HepG2 (cell line): ENCODE results near the gene COQ7. TPM values are rescaled to one million over a fixed set of nuclear protein-coding genes. Genes with fewer than 3 reads are reported as not detected.

Source experiments
- ARID3A ChIP-seq: IDR thresholded peaks from 2 replicates; pipeline ENCODE4 v1.6.1; 2012; ENCODE audit warnings: low read depth, low read length, improper control_type of control experiment
- BORCS8-MEF2B ChIP-seq: sonication (generic); formaldehyde crosslinking; IDR thresholded peaks from 2 replicates; pipeline ENCODE4 v1.8.0; 2022; ENCODE audit warnings: mild to moderate bottlenecking, missing genetic modification reagents
- CEBPG ChIP-seq: IDR thresholded peaks from 2 replicates; pipeline ENCODE4 v1.6.1; 2016
- DPF2 ChIP-seq: sonication (generic); formaldehyde crosslinking; IDR thresholded peaks from 2 replicates; pipeline ENCODE4 v1.4.0; 2020; ENCODE audit warnings: mild to moderate bottlenecking, low read depth, missing genetic modification reagents, borderline replicate concordance
- GABPB1 ChIP-seq: IDR thresholded peaks from 2 replicates; pipeline ENCODE4 v1.6.1; 2016; ENCODE audit warnings: mild to moderate bottlenecking, missing genetic modification reagents, moderate library complexity, missing compliant biosample characterization
- GATAD1 ChIP-seq: IDR thresholded peaks from 2 replicates; pipeline ENCODE4 v1.6.1; 2016; ENCODE audit warnings: missing genetic modification reagents, missing compliant biosample characterization
- HMG20A ChIP-seq: IDR thresholded peaks from 2 replicates; pipeline ENCODE4 v1.6.1; 2016; ENCODE audit warnings: borderline replicate concordance
- HMGXB4 ChIP-seq, 2 experiments: sonication (generic) in 1 of 2; formaldehyde crosslinking in 1 of 2; IDR thresholded peaks; 2 replicates each; pipeline versions ENCODE4 v1.4.0 to v1.6.1; 2018 to 2020; ENCODE audit warnings: missing genetic modification reagents in 2 of 2, borderline replicate concordance in 1 of 2, low read depth in 1 of 2, mild to moderate bottlenecking in 1 of 2, missing biosample characterization in 1 of 2
- JUND ChIP-seq: sonication (generic); formaldehyde crosslinking; IDR thresholded peaks from 2 replicates; pipeline ENCODE4 v1.8.0; 2022; ENCODE audit warnings: mild to moderate bottlenecking, missing genetic modification reagents
- MYNN ChIP-seq: sonication (generic); formaldehyde crosslinking; IDR thresholded peaks from 2 replicates; pipeline ENCODE4 v1.4.0; 2020; ENCODE audit warnings: mild to moderate bottlenecking, low read depth, missing genetic modification reagents
- NCOA5 ChIP-seq: sonication (generic); formaldehyde crosslinking; IDR thresholded peaks from 2 replicates; pipeline ENCODE4 v1.4.0; 2020; ENCODE audit warnings: missing genetic modification reagents
- NR2F1 ChIP-seq, 2 experiments: fragments of 450-650 bp in 1 of 2; formaldehyde crosslinking in 1 of 2; IDR thresholded peaks; 2 replicates each; pipeline versions ENCODE4 v1.5.0 to v1.6.1; 2016 to 2020; ENCODE audit warnings: mild to moderate bottlenecking in 1 of 2, missing compliant biosample characterization in 1 of 2, missing genetic modification reagents in 1 of 2, moderate library complexity in 1 of 2
- PCBP1 ChIP-seq: fragments of 200-400 bp; formaldehyde crosslinking; IDR thresholded peaks from 2 replicates; pipeline ENCODE4 v1.6.1; 2017; ENCODE audit warnings: mild to moderate bottlenecking, low read depth, low read length, borderline replicate concordance
- PLRG1 ChIP-seq: fragments of 450-650 bp; conservative IDR thresholded peaks from 2 replicates; pipeline ENCODE4 v1.6.1; 2016
- RFX1 ChIP-seq: fragments of 450-650 bp; IDR thresholded peaks from 2 replicates; pipeline ENCODE4 v1.6.1; 2017
- TRIM24 ChIP-seq: sonication (generic); formaldehyde crosslinking; IDR thresholded peaks from 2 replicates; pipeline ENCODE4 v1.8.0; 2022; ENCODE audit warnings: mild to moderate bottlenecking, missing genetic modification reagents
- ZFP36L1 ChIP-seq: sonication (generic); formaldehyde crosslinking; IDR thresholded peaks from 2 replicates; pipeline ENCODE4 v1.8.0; 2022; ENCODE audit warnings: mild to moderate bottlenecking, missing genetic modification reagents, moderate library complexity
- ZNF124 ChIP-seq: sonication (generic); formaldehyde crosslinking; IDR thresholded peaks from 2 replicates; pipeline ENCODE4 v1.4.0; 2020; ENCODE audit warnings: missing genetic modification reagents
- ZNF20 ChIP-seq: sonication (generic); formaldehyde crosslinking; IDR thresholded peaks from 2 replicates; pipeline ENCODE4 v1.4.0; 2020; ENCODE audit warnings: mild to moderate bottlenecking, moderate library complexity, missing genetic modification reagents
- ZNF224 ChIP-seq: sonication (generic); formaldehyde crosslinking; IDR thresholded peaks from 2 replicates; pipeline ENCODE4 v1.5.0; 2020; ENCODE audit warnings: mild to moderate bottlenecking, missing genetic modification reagents
- ZNF225 ChIP-seq: sonication (generic); formaldehyde crosslinking; IDR thresholded peaks from 2 replicates; pipeline ENCODE4 v1.4.0; 2020; ENCODE audit warnings: mild to moderate bottlenecking, missing genetic modification reagents
- ZNF292 ChIP-seq: sonication (generic); formaldehyde crosslinking; IDR thresholded peaks from 2 replicates; pipeline ENCODE4 v1.8.1; 2022; ENCODE audit warnings: mild to moderate bottlenecking, low read depth, missing genetic modification reagents, borderline replicate concordance
- ZNF30 ChIP-seq: sonication (generic); formaldehyde crosslinking; IDR thresholded peaks from 2 replicates; pipeline ENCODE4 v1.5.0; 2020; ENCODE audit warnings: mild to moderate bottlenecking, missing genetic modification reagents
- ZNF34 ChIP-seq: sonication (generic); formaldehyde crosslinking; IDR thresholded peaks from 2 replicates; pipeline ENCODE4 v1.4.0; 2020; ENCODE audit warnings: mild to moderate bottlenecking, missing genetic modification reagents, borderline replicate concordance
- ZNF572 ChIP-seq: sonication (generic); formaldehyde crosslinking; IDR thresholded peaks from 2 replicates; pipeline ENCODE4 v1.5.1; 2020; ENCODE audit warnings: mild to moderate bottlenecking, missing genetic modification reagents
- ZNF629 ChIP-seq: sonication (generic); formaldehyde crosslinking; conservative IDR thresholded peaks from 2 replicates; pipeline ENCODE4 v1.5.0; 2020; ENCODE audit warnings: missing genetic modification reagents
- ZNF652 ChIP-seq: IDR thresholded peaks from 2 replicates; pipeline ENCODE4 v1.6.1; 2016; ENCODE audit warnings: low read depth, borderline replicate concordance
- ZNF672 ChIP-seq: sonication (generic); formaldehyde crosslinking; IDR thresholded peaks from 2 replicates; pipeline ENCODE4 v1.8.1; 2022; ENCODE audit warnings: missing genetic modification reagents
- ZSCAN29 ChIP-seq: sonication (generic); formaldehyde crosslinking; conservative IDR thresholded peaks from 2 replicates; pipeline ENCODE4 v1.4.0; 2020; ENCODE audit warnings: mild to moderate bottlenecking, missing genetic modification reagents
- polyA plus RNA-seq, 8 experiments: library from polyadenylated mRNA; depleted of rRNA in 3 of 8; stranded (reverse) in 7 of 8; unstranded in 1 of 8; fragments of >200 nt; fragmentation: Illumina TruSeq in 4 of 8; extraction: Trizol in 4 of 8; gene quantifications; 2 replicates each; pipeline versions ENCODE4 v1.2.1 to v1.2.3, GENCODE V29; 2011 to 2016; ENCODE audit warnings: low read depth in 4 of 8, missing spikeins in 1 of 8, mixed read lengths in 1 of 8; ENCODE audit not compliant: insufficient read depth in 1 of 8
- total RNA-seq, 5 experiments: library from RNA; depleted of rRNA; stranded (reverse); fragments of >200 nt; fragmentation: Illumina TruSeq; extraction: Trizol; gene quantifications; 2 replicates each; pipeline ENCODE4 v1.2.3, GENCODE V29; 2016; ENCODE audit warnings: low read depth in 1 of 5

COQ7 gene
- total and polyA plus RNA-seq, 2 of the 13 experiments (the other 11 are each of a cell fraction or from before 2014, with no cell fraction given): 20.1 to 45.7 TPM

- TF ChIP-seq ZNF30 (CRISPR knock-in tag) (no peak), GABPB1 (peak; percentile 84), ARID3A (peak; percentile 72; the same call in 1 of the 2 replicates), PLRG1 (no peak), NR2F1 (CRISPR knock-in tag; IDR thresholded peaks at IDR 0.05) (peak; percentile 14 to 29; a peak in 2 of 4 replicates), ZNF672 (no peak), ZNF34 (peak; percentile 94; the same call in 1 of the 2 replicates), RFX1 (no peak), MYNN (CRISPR knock-in tag) (peak; percentile 92; the same call in 1 of the 2 replicates), BORCS8-MEF2B (peak; percentile 85; the same call in 1 of the 2 replicates), ZNF652 (CRISPR knock-in tag) (0 out of 2 replicates have a peak, but pooled peaks have one; percentile 11), ZNF572 (CRISPR knock-in tag) (peak; percentile 55; the same call in 1 of the 2 replicates), DPF2 (CRISPR knock-in tag) (no peak; the same call in 1 of the 2 replicates), ZNF292 (CRISPR knock-in tag) (no peak), PCBP1 (no peak), TRIM24 (CRISPR knock-in tag) (no peak), HMGXB4 (CRISPR knock-in tag; IDR thresholded peaks at IDR 0.05; ENCODE audit: borderline replicate concordance in 1 of 2, low read depth in 1 of 2) (peak; percentile 98), JUND (CRISPR knock-in tag) (no peak), CEBPG (CRISPR knock-in tag) (peak; percentile 90), NCOA5 (no peak), ZNF20 (CRISPR knock-in tag) (no peak), ZSCAN29 (CRISPR knock-in tag) (peak; percentile 89; the same call in 1 of the 2 replicates), ZNF224 (CRISPR knock-in tag) (peak; percentile 67; the same call in 1 of the 2 replicates), ZFP36L1 (no peak), ZNF124 (CRISPR knock-in tag) (peak; percentile 90; the same call in 1 of the 2 replicates), GATAD1 (CRISPR knock-in tag) (peak; percentile 76), ZNF225 (CRISPR knock-in tag) (peak; percentile 82), ZNF629 (CRISPR knock-in tag) (no peak), HMG20A (CRISPR knock-in tag) (peak; percentile 44)
Observed at GRCh38 chr16:19086322-19087199, 19.1 kb downstream of the COQ7 start (continued).
